Ovary (tissue), 9 donors: ENCODE measurements around the gene SYT9. TPM values are rescaled to one million over a fixed set of nuclear protein-coding genes. Genes with fewer than 3 reads are reported as not detected.

Experiments used
- DNase-seq, 5 donors: peaks; one replicate each; pipeline ENCODE4 v3.0.0-alpha.2; 2019 to 2020
- H3K27ac ChIP-seq, 2 donors: fragments of 200-600 bp; one replicate each; pipeline versions ENCODE4 v1.5.1 to v1.8.0; 2019 to 2022
- H3K27me3 ChIP-seq: fragments of 200-600 bp; one replicate; pipeline ENCODE4 v1.8.0; 2022
- H3K36me3 ChIP-seq: fragments of 200-600 bp; sonication (generic); one replicate; pipeline ENCODE4 v1.5.1; 2019
- H3K4me1 ChIP-seq: one replicate; pipeline ENCODE4 v1.8.1; 2013; ENCODE audit warnings: mild to moderate bottlenecking, moderate library complexity; ENCODE audit not compliant: insufficient read depth
- H3K4me3 ChIP-seq: fragments of 200-600 bp; sonication (generic); one replicate; pipeline ENCODE4 v1.5.1; 2017
- H3K9me3 ChIP-seq, 2 donors: fragments of 200-600 bp in 1 of 2; sonication (generic) in 1 of 2; one replicate each; pipeline versions ENCODE4 v1.5.1 to v1.8.1; 2013 to 2019; ENCODE audit warnings: mild to moderate bottlenecking in 1 of 2, moderate library complexity in 1 of 2
- CTCF ChIP-seq, 3 donors: fragments of 450-650 bp in 2 of 3; fragments of 200-600 bp in 1 of 3; IDR thresholded peaks; one replicate each; pipeline versions ENCODE4 v1.5.1 to v1.8.0; 2016 to 2022; ENCODE audit warnings: antibody characterized with exemption in 3 of 3, mild to moderate bottlenecking in 1 of 3
- EP300 ChIP-seq: sonication (generic); formaldehyde crosslinking; IDR thresholded peaks from one replicate; pipeline ENCODE4 v1.6.1; 2017; ENCODE audit warnings: antibody characterized with exemption
- POLR2A ChIP-seq: fragments of 450-650 bp; IDR thresholded peaks from one replicate; pipeline ENCODE4 v1.6.1; 2017; ENCODE audit warnings: antibody characterized with exemption, mild to moderate bottlenecking, moderate library complexity
- WGBS, 3 donors: extraction: QIAGEN DNeasy Blood & Tissue Kit in 1 of 3; methylation state at CpG; one replicate each; pipeline versions ENCODE4 v1.1.5 to v1.1.7; 2013 to 2017; 5-methylcytosine and 5-hydroxymethylcytosine counted together
- intact Hi-C, 4 donors: fragments of 100-400 bp; cut with DNase I; formaldehyde crosslinking; loops; one replicate each; pipeline versions ENCODE4 v1.11.0 to v1.15.1; 2022 to 2023
- polyA plus RNA-seq, 2 donors: library from polyadenylated mRNA; stranded (reverse); fragments of 200-250 nt in 1 of 2; fragments of 350-450 nt in 1 of 2; fragmentation: Illumina TruSeq in 1 of 2; extraction: RNeasy Lipid Tissue Mini Kit (QIAGEN cat#74804) in 1 of 2; gene quantifications; one replicate each; pipeline ENCODE4 v1.2.3, GENCODE V29; 2013 to 2014
- total RNA-seq, 7 donors: library from RNA; depleted of rRNA in 2 of 7; stranded (reverse); fragments of >200 nt in 2 of 7; fragmentation: NEBNext Ultra II Directional in 3 of 7; extraction: Animal tissue kit (Norgen Biotek cat#: 25700) in 3 of 7; gene quantifications; one replicate each; pipeline versions ENCODE4 v1.1.0 to v1.2.4, GENCODE V29; 2016 to 2023
- donor health status: DM: no; HTN: no; CAD: no; lungs with moderate emphysema.
- donor health status: DM: no; HTN: no; CAD: no.
- donor health status: Bipolar disorder and iron deficiency.
- donor health status: DM: yes; HTN: yes; CAD: no.
- donor health status: DM: no; HTN: no; CAD: no.
- donor health status: DM: yes; HTN: yes; CAD: no.

The SYT9 gene
- total and polyA plus RNA-seq, 9 donors = 0.05 to 0.48 (median 0.13) TPM; not detected in 3

GRCh38 chr11:7437696-7438095 lies 186.0 kb downstream of the SYT9 start:
- H3K9me3 ChIP-seq = no peaks in the 10 kb centered on the region
- TF ChIP-seq EP300 = no peak
- TF ChIP-seq POLR2A = no peak
- TF ChIP-seq CTCF (IDR thresholded peaks at IDR 0.05) = no peak
- no peaks in the 10 kb centered on the region for H3K36me3 ChIP-seq
- no peak for DNase-seq
- no peak overlapping the region for H3K4me3 ChIP-seq
- intact Hi-C loops = no loop called here
- no peak overlapping the region for H3K27ac ChIP-seq
- H3K27me3 ChIP-seq = no peaks in the 10 kb centered on the region
- no peaks in the 10 kb centered on the region for H3K4me1 ChIP-seq
- 77 to 87% (median 84%) methylated on average over 3 of the region's 3 CpGs for WGBS, 3 donors

GRCh38 chr11:7439746-7440320 lies 188.1 kb downstream of the SYT9 start:
- Histone ChIP-seq H3K27me3 (no peaks in the 10 kb centered on the region), H3K36me3 (no peaks in the 10 kb centered on the region), H3K4me3 (no peak overlapping the region), H3K9me3 (no peaks in the 10 kb centered on the region), H3K27ac (no peak overlapping the region), H3K4me1 (no peaks in the 10 kb centered on the region)
- DNase-seq = no peak
- intact Hi-C loops = no loop called here
- TF ChIP-seq CTCF (IDR thresholded peaks at IDR 0.05) (no peak), POLR2A (no peak), EP300 (no peak)
- 75 to 94% (median 83%) methylated on average over 3 of the region's 3 CpGs for WGBS, 3 donors

- Histone ChIP-seq H3K27ac (no peak overlapping the region), H3K4me1 (no peaks in the 10 kb centered on the region), H3K27me3 (no peaks in the 10 kb centered on the region), H3K9me3 (no peaks in the 10 kb centered on the region), H3K4me3 (no peak overlapping the region), H3K36me3 (no peaks in the 10 kb centered on the region)
- TF ChIP-seq EP300 (no peak), CTCF (IDR thresholded peaks at IDR 0.05) (peak; percentile 31 to 49 (median 36)), POLR2A (no peak)
- DNase-seq = peak; percentile 30 to 71 (median 54)
- intact Hi-C loops = no loop called here
- 48 to 60% (median 57%) methylated on average over 6 of the region's 6 CpGs for WGBS, 3 donors
These were observed 191.0 kb downstream of the SYT9 start for GRCh38 chr11:7442588-7443215.

GRCh38 chr11:7444091-7444981 lies 192.6 kb downstream of the SYT9 start:
- H3K9me3 ChIP-seq = no peaks in the 10 kb centered on the region
- intact Hi-C loops = no loop called here
- no peak overlapping the region for H3K27ac ChIP-seq
- no peaks in the 10 kb centered on the region for H3K36me3 ChIP-seq
- H3K27me3 ChIP-seq = no peaks in the 10 kb centered on the region
- no peaks in the 10 kb centered on the region for H3K4me1 ChIP-seq
- TF ChIP-seq CTCF (IDR thresholded peaks at IDR 0.05) (no peak), EP300 (no peak), POLR2A (no peak)
- no peak for DNase-seq
- WGBS, 3 donors = 28 to 34% (median 33%) methylated on average over 6 of the region's 6 CpGs
- H3K4me3 ChIP-seq = no peak overlapping the region
